ENCODE results near the gene SLC46A3. TPM values are rescaled to one million over a fixed set of nuclear protein-coding genes. Genes with fewer than 3 reads are reported as not detected.
"Not testable (repeated sequence)": the region's sequence is repeated elsewhere in the genome, so short reads cannot be mapped to it uniquely, and the experiment has no call there.

SLC46A3 gene
- total and polyA plus RNA-seq, 8 donors, result 3.3 to 9.0 (median 6.0) TPM

DNA sequence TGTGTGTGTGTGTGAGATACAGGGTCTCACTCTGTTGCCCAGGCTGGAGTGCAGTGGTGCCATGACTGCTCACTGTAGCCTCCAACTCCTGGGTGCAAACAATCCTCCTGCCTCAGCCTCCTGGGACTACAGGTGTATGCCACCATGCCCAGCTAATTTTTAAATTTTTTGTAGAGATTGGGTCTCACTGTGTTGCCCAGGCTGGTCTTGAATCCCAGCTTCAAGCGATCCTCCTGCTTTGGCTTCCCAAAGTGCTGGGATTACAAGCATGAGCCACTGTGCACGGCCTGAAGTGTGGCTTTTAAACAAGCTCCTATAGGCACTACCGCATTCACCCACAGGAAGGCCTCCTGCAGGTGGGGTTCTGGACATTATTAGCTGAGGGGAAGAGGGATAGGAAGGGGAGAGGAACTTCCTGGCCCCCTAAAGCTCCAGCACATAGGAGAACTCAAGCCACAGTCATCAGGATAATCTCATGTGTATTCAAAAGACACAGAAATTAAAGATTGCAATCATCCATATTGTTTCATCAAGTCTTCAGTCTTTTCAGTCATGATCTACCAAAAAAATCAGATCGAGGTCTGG lies 24.8 kb upstream of the SLC46A3 start:
- Histone ChIP-seq H3K27me3 (no peaks in the 10 kb centered on the region), H3K9me3 (no peaks in the 10 kb centered on the region), H3K27ac (peak overlapping the region in 1 of 4 donors; percentile 3), H3K36me3 (no peaks in the 10 kb centered on the region), H3K4me3 (no peak overlapping the region), H3K4me1 (no peaks in the 10 kb centered on the region)
- no peak for DNase-seq
- 69 to 74% methylated on average over 4 of the region's 4 CpGs for WGBS, 2 donors
- FAIRE-seq, result no peak
- intact Hi-C loops (cut with DNase I), result no loop called here
- ATAC-seq, result no peak
- TF ChIP-seq, protein P1, sequence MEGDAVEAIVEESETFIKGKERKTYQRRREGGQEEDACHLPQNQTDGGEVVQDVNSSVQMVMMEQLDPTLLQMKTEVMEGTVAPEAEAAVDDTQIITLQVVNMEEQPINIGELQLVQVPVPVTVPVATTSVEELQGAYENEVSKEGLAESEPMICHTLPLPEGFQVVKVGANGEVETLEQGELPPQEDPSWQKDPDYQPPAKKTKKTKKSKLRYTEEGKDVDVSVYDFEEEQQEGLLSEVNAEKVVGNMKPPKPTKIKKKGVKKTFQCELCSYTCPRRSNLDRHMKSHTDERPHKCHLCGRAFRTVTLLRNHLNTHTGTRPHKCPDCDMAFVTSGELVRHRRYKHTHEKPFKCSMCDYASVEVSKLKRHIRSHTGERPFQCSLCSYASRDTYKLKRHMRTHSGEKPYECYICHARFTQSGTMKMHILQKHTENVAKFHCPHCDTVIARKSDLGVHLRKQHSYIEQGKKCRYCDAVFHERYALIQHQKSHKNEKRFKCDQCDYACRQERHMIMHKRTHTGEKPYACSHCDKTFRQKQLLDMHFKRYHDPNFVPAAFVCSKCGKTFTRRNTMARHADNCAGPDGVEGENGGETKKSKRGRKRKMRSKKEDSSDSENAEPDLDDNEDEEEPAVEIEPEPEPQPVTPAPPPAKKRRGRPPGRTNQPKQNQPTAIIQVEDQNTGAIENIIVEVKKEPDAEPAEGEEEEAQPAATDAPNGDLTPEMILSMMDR (IDR thresholded peaks at IDR 0.05), result no peak

DNA sequence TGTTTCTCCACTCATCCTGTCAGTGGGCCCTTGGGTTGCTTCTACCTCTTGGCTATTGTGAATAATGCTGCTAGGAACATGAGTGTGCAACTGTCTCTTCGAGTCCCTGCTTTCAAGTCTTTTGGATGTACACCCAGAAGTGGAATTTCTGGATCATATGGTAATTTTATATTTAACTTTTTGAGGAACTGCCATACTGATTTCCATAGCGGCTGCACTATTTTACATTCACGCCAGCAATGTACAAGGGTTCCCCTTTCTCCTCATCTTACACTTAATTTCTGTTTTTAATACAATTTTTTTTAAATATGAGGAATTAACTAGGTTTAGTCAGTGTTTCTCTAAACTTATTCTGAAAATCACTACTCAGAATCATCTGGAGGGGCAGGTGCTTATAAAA lies 24.2 kb upstream of the SLC46A3 start:
- H3K27ac ChIP-seq, result no peak overlapping the region
- WGBS, 2 donors, result 75 to 77% methylated on average over 3 of the region's 3 CpGs

DNA sequence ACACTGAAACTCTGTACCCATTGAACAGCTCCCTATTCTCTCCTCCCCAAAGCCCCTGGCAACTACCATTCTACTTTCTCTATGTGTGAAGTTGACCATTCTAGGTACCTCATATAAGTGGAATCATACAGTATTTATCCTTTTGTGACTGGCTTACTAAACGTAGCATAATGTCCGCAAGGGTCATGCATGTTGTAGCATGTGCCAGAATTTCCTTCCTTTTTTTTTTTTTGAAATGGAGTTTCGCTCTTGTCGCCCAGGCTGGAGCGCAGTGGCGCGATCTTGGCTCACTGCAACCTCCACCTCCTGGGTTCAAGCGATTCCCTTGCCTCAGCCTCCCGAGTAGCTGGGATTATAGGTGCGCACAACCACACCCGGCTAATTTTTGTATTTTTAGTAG lies 23.7 kb upstream of the SLC46A3 start:
- whole genome bisulfite sequencing, 2 donors, result 78 to 84% methylated on average over 11 of the region's 11 CpGs
- H3K4me3 ChIP-seq; DNase-seq; H3K27me3 ChIP-seq; H3K36me3 ChIP-seq; H3K27ac ChIP-seq; intact Hi-C loops (cut with DNase I); H3K9me3 ChIP-seq; H3K4me1 ChIP-seq; FAIRE-seq: not testable (repeated sequence)
- ATAC-seq, result peak in 2 of 4 donors; percentile 19 to 52

More for the DNA sequence above, 24.2 kb upstream of the SLC46A3 start:
- H3K4me3 ChIP-seq, result no peak overlapping the region
- FAIRE-seq (no peak), ATAC-seq (peak in 2 of 4 donors; percentile 50 to 54), DNase-seq (no peak)
- intact Hi-C loops (cut with DNase I), result no loop called here
- TF ChIP-seq, protein P1 (IDR thresholded peaks at IDR 0.05), result no peak
- no peaks in the 10 kb centered on the region for H3K36me3 ChIP-seq
- no peaks in the 10 kb centered on the region for H3K27me3 ChIP-seq
- no peaks in the 10 kb centered on the region for H3K4me1 ChIP-seq
- H3K9me3 ChIP-seq, result no peaks in the 10 kb centered on the region

DNA sequence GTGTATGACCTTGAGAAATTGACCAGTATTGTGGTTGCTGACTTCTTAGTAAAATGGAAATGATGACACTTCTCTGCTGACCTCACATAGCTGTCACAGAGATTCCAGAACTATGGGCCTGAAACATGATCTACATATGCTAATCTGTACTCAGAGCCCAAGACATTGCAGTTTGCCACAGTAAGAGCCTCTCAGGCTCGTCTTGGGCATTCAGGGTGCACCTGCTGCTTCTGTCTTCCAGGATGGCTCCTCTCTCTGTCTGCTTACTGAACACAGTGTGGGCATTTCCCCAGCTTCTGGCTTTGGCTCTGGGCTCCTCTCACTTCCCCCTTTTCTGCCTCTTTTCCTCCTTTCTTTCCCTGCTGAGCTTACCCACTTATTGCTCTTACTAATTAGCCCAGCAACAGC lies 22.3 kb upstream of the SLC46A3 start:
- Histone ChIP-seq H3K9me3 (no peaks in the 10 kb centered on the region), H3K4me3 (no peak overlapping the region), H3K4me1 (no peaks in the 10 kb centered on the region), H3K27ac (no peak overlapping the region), H3K27me3 (no peaks in the 10 kb centered on the region), H3K36me3 (no peaks in the 10 kb centered on the region)
- intact Hi-C loops (cut with DNase I), result no loop called here
- no peak for FAIRE-seq
- 17 to 31% methylated on average over 1 of the region's 1 CpG for WGBS, 2 donors
- TF ChIP-seq, protein P1 (IDR thresholded peaks at IDR 0.05), result no peak
- no peak for DNase-seq
- peak in 2 of 4 donors; percentile 8 to 27 for ATAC-seq

DNA sequence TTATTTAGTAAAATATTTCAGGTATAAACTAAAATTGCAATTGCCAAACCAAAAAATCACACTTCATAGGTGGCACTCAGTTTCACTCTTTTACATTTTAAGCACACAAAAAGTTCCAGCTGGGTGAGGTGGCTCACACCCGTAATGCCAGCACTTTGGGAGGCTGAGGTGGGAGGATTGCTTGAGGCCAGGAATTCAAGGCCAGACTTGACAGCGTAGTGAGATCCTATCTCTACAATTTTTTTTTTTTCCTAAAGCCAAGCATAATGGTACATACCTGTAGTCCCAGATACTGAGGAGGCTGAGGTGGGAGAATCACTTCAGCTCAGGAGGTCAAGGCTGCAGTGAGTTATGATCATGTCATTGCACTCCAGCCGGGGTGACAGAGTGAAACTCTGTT lies 20.6 kb upstream of the SLC46A3 start:
- TF ChIP-seq, protein P1 (IDR thresholded peaks at IDR 0.05), result no peak
- intact Hi-C loops (cut with DNase I), result no loop called here
- 54 to 74% methylated on average over 3 of the region's 3 CpGs for WGBS, 2 donors

More for the DNA sequence above, 20.6 kb upstream of the SLC46A3 start:
- FAIRE-seq, result no peak
- Histone ChIP-seq H3K36me3 (no peaks in the 10 kb centered on the region), H3K27me3 (no peaks in the 10 kb centered on the region), H3K4me1 (no peaks in the 10 kb centered on the region), H3K9me3 (no peaks in the 10 kb centered on the region), H3K4me3 (no peak overlapping the region), H3K27ac (no peak overlapping the region)
- no peak for DNase-seq
- no peak for ATAC-seq
